ENCODE measurements around the gene GTPBP10. TPM values are rescaled to one million over a fixed set of nuclear protein-coding genes. Genes with fewer than 3 reads are reported as not detected.
"Not testable (repeated sequence)": the region's sequence is repeated elsewhere in the genome, so short reads cannot be mapped to it uniquely, and the experiment has no call there.

Gene GTPBP10
- total and polyA plus RNA-seq, 12 donors = 7.2 to 32.8 (median 22.0) TPM

DNA sequence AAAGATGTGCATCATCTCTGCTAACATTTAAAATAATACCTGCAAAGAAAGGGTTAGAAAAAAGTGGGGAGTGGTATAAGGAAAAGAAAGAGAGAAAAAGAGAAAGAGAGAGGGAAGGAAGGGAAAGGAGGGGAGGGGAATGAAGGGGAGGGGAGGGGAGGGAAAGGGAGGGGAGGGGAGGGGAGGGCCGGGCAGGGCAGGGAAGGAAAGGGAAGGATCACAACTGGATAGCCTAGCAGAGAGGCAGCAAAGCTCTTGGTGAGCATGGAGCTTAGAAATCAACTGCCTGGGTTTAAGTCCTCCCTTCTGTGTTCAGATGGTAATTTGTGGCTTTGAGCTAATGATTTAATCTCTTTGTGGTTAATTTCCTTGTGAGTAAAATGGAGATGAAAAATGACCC is 20.0 kb upstream of the GTPBP10 start:
- 0 to 31% (median 7%) methylated on average over 1 of the region's 1 CpG; no CpG with 5 or more reads in 1 of the 4 donors for WGBS, 4 donors
- TF ChIP-seq, protein P1, sequence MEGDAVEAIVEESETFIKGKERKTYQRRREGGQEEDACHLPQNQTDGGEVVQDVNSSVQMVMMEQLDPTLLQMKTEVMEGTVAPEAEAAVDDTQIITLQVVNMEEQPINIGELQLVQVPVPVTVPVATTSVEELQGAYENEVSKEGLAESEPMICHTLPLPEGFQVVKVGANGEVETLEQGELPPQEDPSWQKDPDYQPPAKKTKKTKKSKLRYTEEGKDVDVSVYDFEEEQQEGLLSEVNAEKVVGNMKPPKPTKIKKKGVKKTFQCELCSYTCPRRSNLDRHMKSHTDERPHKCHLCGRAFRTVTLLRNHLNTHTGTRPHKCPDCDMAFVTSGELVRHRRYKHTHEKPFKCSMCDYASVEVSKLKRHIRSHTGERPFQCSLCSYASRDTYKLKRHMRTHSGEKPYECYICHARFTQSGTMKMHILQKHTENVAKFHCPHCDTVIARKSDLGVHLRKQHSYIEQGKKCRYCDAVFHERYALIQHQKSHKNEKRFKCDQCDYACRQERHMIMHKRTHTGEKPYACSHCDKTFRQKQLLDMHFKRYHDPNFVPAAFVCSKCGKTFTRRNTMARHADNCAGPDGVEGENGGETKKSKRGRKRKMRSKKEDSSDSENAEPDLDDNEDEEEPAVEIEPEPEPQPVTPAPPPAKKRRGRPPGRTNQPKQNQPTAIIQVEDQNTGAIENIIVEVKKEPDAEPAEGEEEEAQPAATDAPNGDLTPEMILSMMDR (IDR thresholded peaks at IDR 0.05) = no peak
- no peak for TF ChIP-seq POLR2A (IDR thresholded peaks at IDR 0.05)
- intact Hi-C loops (cut with DNase I) = no loop called here

DNA sequence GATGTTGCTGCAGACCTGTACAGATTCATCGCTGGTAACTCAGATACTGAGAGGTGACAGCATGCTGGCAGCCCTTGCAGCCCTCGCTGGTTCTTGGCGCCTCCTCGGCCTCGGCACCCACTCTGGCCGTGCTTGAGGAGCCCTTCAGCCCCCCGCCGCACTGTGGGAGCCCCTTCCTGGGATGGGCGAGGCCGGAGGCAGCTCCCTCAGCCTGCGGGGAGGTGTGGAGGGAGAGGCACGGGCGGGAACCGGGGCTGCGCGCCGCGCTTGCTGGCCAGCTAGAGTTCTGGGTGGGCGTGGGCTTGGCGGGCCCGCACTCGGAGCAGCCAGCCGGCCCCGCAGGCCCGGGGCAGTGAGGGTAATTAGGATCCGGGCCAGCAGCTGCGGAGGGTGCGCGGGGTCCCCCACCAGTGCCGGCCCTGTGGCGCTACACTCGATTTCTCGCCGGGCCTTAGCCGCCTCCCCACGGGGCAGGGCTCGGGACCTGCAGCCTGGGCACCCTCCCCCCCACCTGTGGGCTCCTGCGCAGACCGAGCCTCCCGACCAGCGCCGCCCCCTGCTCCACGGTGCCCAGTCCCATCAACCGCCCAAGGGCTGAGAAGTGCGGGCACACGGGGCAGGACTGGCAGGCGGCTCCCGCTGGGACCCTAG is 12.2 kb upstream of the GTPBP10 start:
- intact Hi-C loops (cut with DNase I) = no loop called here

More for the DNA sequence above, 20.0 kb upstream of the GTPBP10 start:
- H3K27me3 ChIP-seq = peaks cover 28% of the 10 kb centered on the region
- no peaks in the 10 kb centered on the region for H3K36me3 ChIP-seq (replicated peaks in 1 of 2)
- H3K27ac ChIP-seq = no peak overlapping the region
- DNase-seq = no peak
- H3K9me3 ChIP-seq (replicated peaks in 1 of 3) = no peaks in the 10 kb centered on the region
- H3K4me3 ChIP-seq = no peak overlapping the region
- H3K4me1 ChIP-seq (replicated peaks in 1 of 2) = no peaks in the 10 kb centered on the region

DNA sequence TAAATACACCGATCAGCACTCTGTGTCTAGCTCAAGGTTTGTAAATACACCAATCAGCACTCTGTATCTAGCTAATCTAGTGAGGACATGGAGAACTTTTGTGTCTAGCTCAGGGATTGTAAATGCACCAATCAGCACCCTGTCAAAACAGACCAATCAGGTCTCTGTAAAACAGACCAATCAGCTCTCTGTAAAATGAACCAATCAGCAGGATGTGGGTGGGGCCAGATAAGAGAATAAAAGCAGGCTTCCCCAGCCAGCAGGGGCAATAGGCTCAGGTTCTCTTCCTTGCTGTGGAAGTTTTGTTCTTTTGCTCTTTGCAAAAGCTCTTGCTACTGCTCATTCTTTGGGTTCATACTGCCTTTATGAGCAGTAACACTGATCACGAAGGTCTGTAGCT is 11.6 kb upstream of the GTPBP10 start:
- 83 to 92% (median 88%) methylated on average over 1 to 2 of the region's 2 CpGs for WGBS, 4 donors
- H3K4me1 ChIP-seq (replicated peaks in 1 of 2); H3K27me3 ChIP-seq; DNase-seq; H3K4me3 ChIP-seq; intact Hi-C loops (cut with DNase I); H3K27ac ChIP-seq; H3K36me3 ChIP-seq (replicated peaks in 1 of 2); H3K9me3 ChIP-seq (replicated peaks in 1 of 3): not testable (repeated sequence)

More for the DNA sequence above, 12.2 kb upstream of the GTPBP10 start:
- no peaks in the 10 kb centered on the region for H3K4me1 ChIP-seq (replicated peaks in 1 of 2)
- H3K27me3 ChIP-seq = no peaks in the 10 kb centered on the region
- TF ChIP-seq, protein P1 (IDR thresholded peaks at IDR 0.05) = no peak
- no peak for TF ChIP-seq POLR2A (IDR thresholded peaks at IDR 0.05)
- WGBS, 4 donors = 82 to 98% (median 93%) methylated on average over 9 to 48 of the region's 48 CpGs
- no peaks in the 10 kb centered on the region for H3K36me3 ChIP-seq (replicated peaks in 1 of 2)
- no peak for DNase-seq
- no peak overlapping the region for H3K4me3 ChIP-seq
- no peak overlapping the region for H3K27ac ChIP-seq
- H3K9me3 ChIP-seq (replicated peaks in 1 of 3) = no peaks in the 10 kb centered on the region

DNA sequence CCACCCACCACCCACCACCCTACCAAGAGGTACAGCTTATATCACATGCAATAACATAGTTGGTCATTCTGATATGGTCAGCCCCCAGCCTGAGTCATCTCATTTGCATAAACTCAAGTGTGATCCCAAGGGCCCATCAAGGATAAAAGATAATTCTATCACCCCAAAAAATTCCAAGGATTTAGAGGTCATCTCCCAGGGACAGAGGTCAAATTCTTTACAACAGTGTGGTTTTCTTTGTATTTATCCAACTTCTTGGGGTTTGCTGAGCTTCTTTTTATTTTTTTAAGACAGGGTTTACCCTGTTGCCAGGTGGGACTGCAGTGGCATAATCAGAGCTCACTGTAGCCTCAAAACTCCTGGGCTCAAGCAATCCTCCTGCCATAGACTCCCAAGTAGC is 9.4 kb upstream of the GTPBP10 start:
- Histone ChIP-seq H3K4me3 (no peak overlapping the region), H3K9me3 (replicated peaks in 1 of 3) (no peaks in the 10 kb centered on the region), H3K4me1 (replicated peaks in 1 of 2) (no peaks in the 10 kb centered on the region), H3K27ac (no peak overlapping the region), H3K36me3 (replicated peaks in 1 of 2) (no peaks in the 10 kb centered on the region), H3K27me3 (no peaks in the 10 kb centered on the region)
- DNase-seq = no peak
- intact Hi-C loops (cut with DNase I) = no loop called here
- TF ChIP-seq POLR2A (IDR thresholded peaks at IDR 0.05) = no peak
- TF ChIP-seq, protein P1 (IDR thresholded peaks at IDR 0.05) = no peak

DNA sequence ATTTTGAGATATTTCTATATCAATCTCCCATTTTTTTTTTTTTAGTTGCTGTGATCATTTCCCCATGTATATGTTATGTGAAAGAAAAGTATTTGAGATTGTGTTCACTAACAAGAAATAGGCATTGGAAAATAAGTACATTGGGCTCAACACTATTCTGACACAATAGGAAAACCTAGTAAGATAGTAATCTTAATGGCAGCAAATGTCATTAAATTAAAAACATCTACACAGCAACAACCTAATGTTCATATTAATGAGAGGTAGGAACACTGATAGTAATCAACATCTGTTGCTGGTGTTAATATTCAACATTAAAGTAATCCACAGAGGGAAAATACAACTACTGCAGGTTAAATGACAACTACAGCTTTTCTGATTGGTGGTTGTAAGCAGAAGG is 1.5 kb upstream of the GTPBP10 start:
- Histone ChIP-seq H3K27ac (peak overlapping the region in 1 of 5 donors; percentile 88), H3K4me1 (replicated peaks in 1 of 2) (peaks cover 4 to 20% of the 10 kb centered on the region in 2 donors), H3K4me3 (no peak overlapping the region), H3K27me3 (no peaks in the 10 kb centered on the region), H3K36me3 (replicated peaks in 1 of 2) (no peaks in the 10 kb centered on the region), H3K9me3 (replicated peaks in 1 of 3) (no peaks in the 10 kb centered on the region)
- intact Hi-C loops (cut with DNase I) = no loop called here
- no peak for DNase-seq
- no peak for TF ChIP-seq POLR2A (IDR thresholded peaks at IDR 0.05)
- TF ChIP-seq, protein P1 (IDR thresholded peaks at IDR 0.05) = no peak
